Loucy (cell line): Measurements from ENCODE around the gene CDC42BPB.

Experiments
- H2AFZ ChIP-seq: fragments of 200-600 bp; sonication (generic); 2 replicates; pipeline ENCODE4 v1.6.0; 2016; ENCODE audit warnings: antibody characterized with exemption, mild to moderate bottlenecking, low read length, moderate library complexity
- H3F3A ChIP-seq: fragments of 200-600 bp; 2 replicates; pipeline ENCODE4 v1.6.0; 2016; ENCODE audit warnings: antibody characterized with exemption, low read depth, mild to moderate bottlenecking
- H3K27me3 ChIP-seq: fragments of 200-600 bp; sonication (generic); 2 replicates; pipeline ENCODE4 v1.6.1; 2014; ENCODE audit warnings: low read length, mild to moderate bottlenecking; ENCODE audit not compliant: insufficient read depth, poor library complexity, severe bottlenecking
- H3K36me3 ChIP-seq: fragments of 200-600 bp; sonication (generic); 2 replicates; pipeline ENCODE4 v1.6.1; 2016; ENCODE audit warnings: low read length; ENCODE audit not compliant: insufficient read depth
- H3K4me1 ChIP-seq: fragments of 200-600 bp; sonication (generic); 2 replicates; pipeline ENCODE4 v1.5.1; 2014; ENCODE audit warnings: low read length, mild to moderate bottlenecking; ENCODE audit not compliant: insufficient read depth, poor library complexity, severe bottlenecking
- H3K4me2 ChIP-seq: fragments of 200-600 bp; sonication (generic); 2 replicates; pipeline ENCODE4 v1.6.0; 2014; ENCODE audit warnings: antibody characterized with exemption, low read length, low read depth, mild to moderate bottlenecking; ENCODE audit not compliant: poor library complexity, severe bottlenecking
- H3K4me3 ChIP-seq: fragments of 200-600 bp; sonication (generic); 2 replicates; pipeline ENCODE4 v1.5.1; 2014; ENCODE audit warnings: low read length, mild to moderate bottlenecking, mixed read lengths; ENCODE audit not compliant: poor library complexity, severe bottlenecking
- H3K79me2 ChIP-seq: fragments of 200-600 bp; sonication (generic); 2 replicates; pipeline ENCODE4 v1.6.1; 2014; ENCODE audit warnings: low read length; ENCODE audit not compliant: insufficient read depth
- H3K9ac ChIP-seq: fragments of 200-600 bp; sonication (generic); 2 replicates; pipeline ENCODE4 v1.6.0; 2014; ENCODE audit warnings: mild to moderate bottlenecking, low read depth, low read length, moderate library complexity; ENCODE audit not compliant: poor library complexity, severe bottlenecking
- H3K9me2 ChIP-seq: fragments of 200-600 bp; sonication (generic); replicated peaks from 2 replicates; pipeline ENCODE4 v1.6.1; 2016; ENCODE audit warnings: low read depth, low read length, mixed read lengths
- H3K9me3 ChIP-seq: fragments of 200-600 bp; sonication (generic); 2 replicates; pipeline ENCODE4 v1.6.1; 2014; ENCODE audit warnings: mild to moderate bottlenecking, antibody characterized with exemption, low read length, low read depth; ENCODE audit not compliant: insufficient read depth
- H4K20me1 ChIP-seq: fragments of 200-600 bp; sonication (generic); 2 replicates; pipeline ENCODE4 v1.6.0; 2014; ENCODE audit warnings: antibody characterized with exemption, low read length, mild to moderate bottlenecking; ENCODE audit not compliant: insufficient read depth, poor library complexity, severe bottlenecking
- CTCF ChIP-seq: fragments of 200-600 bp; sonication (generic); conservative IDR thresholded peaks from 2 replicates; pipeline ENCODE4 v1.5.1; 2014; ENCODE audit warnings: mild to moderate bottlenecking, antibody characterized with exemption, low read length
- EZH2phosphoT487 ChIP-seq: fragments of 200-600 bp; IDR thresholded peaks from 2 replicates; pipeline ENCODE4 v1.6.1; 2018; ENCODE audit warnings: antibody characterized with exemption, mild to moderate bottlenecking, moderate library complexity, borderline replicate concordance

The CDC42BPB gene

GRCh38 chr14:103006991-103007520 lies 50.3 kb downstream of the CDC42BPB start:
- Histone ChIP-seq H3K9ac (no peak overlapping the region), H3F3A (no peaks in the 10 kb centered on the region), H3K36me3 (no peaks in the 10 kb centered on the region)

GRCh38 chr14:103006106-103006505 lies 51.2 kb downstream of the CDC42BPB start:
- Histone ChIP-seq H3K4me2 (no peak overlapping the region), H2AFZ (no peak overlapping the region), H3K9me2 (no peaks in the 10 kb centered on the region), H4K20me1 (no peaks in the 10 kb centered on the region), H3K79me2 (no peaks in the 10 kb centered on the region), H3K27me3 (no peaks in the 10 kb centered on the region), H3K9me3 (no peaks in the 10 kb centered on the region), H3K4me3 (no peak overlapping the region), H3F3A (no peaks in the 10 kb centered on the region), H3K9ac (no peak overlapping the region), H3K4me1 (no peaks in the 10 kb centered on the region), H3K36me3 (no peaks in the 10 kb centered on the region)
- TF ChIP-seq EZH2phosphoT487: no peak
- no peak for TF ChIP-seq CTCF

More at GRCh38 chr14:103006991-103007520, 50.3 kb downstream of the CDC42BPB start:
- H3K79me2 ChIP-seq: no peaks in the 10 kb centered on the region
- H3K4me3 ChIP-seq: no peak overlapping the region
- H3K9me2 ChIP-seq: no peaks in the 10 kb centered on the region
- no peaks in the 10 kb centered on the region for H3K4me1 ChIP-seq
- no peak overlapping the region for H2AFZ ChIP-seq
- no peaks in the 10 kb centered on the region for H3K9me3 ChIP-seq
- no peak overlapping the region for H3K4me2 ChIP-seq
- TF ChIP-seq CTCF (no peak), EZH2phosphoT487 (no peak)
- no peaks in the 10 kb centered on the region for H4K20me1 ChIP-seq
- no peaks in the 10 kb centered on the region for H3K27me3 ChIP-seq

- Histone ChIP-seq H3K4me1 (no peaks in the 10 kb centered on the region), H3K36me3 (no peaks in the 10 kb centered on the region)
These were observed 53.5 kb downstream of the CDC42BPB start for GRCh38 chr14:103003850-103004249.

More at GRCh38 chr14:103003850-103004249, 53.5 kb downstream of the CDC42BPB start:
- Histone ChIP-seq H3F3A (no peaks in the 10 kb centered on the region), H3K9me2 (no peaks in the 10 kb centered on the region), H3K4me3 (no peak overlapping the region), H2AFZ (no peak overlapping the region), H3K4me2 (no peak overlapping the region), H3K9me3 (no peaks in the 10 kb centered on the region), H3K27me3 (no peaks in the 10 kb centered on the region), H4K20me1 (no peaks in the 10 kb centered on the region), H3K79me2 (no peaks in the 10 kb centered on the region), H3K9ac (no peak overlapping the region)
- TF ChIP-seq EZH2phosphoT487 (no peak), CTCF (no peak)
